Transverse colon (tissue), 4 donors: ENCODE measurements around the gene SLC37A1. TPM values are rescaled to one million over a fixed set of nuclear protein-coding genes. Genes with fewer than 3 reads are reported as not detected.

ENCODE experiments used
- DNase-seq: peaks from one replicate; pipeline ENCODE4 v3.0.0-alpha.2; 2019
- H3K27ac ChIP-seq, 4 donors: fragments of 200-600 bp; sonication (generic); 2 replicates each; pipeline ENCODE4 v1.5.1; 2016 to 2018; ENCODE audit warnings: inconsistent platforms in 4 of 4
- H3K27me3 ChIP-seq: fragments of 200-600 bp; sonication (generic); 2 replicates; pipeline ENCODE4 v1.5.1; 2017; ENCODE audit warnings: inconsistent platforms
- H3K36me3 ChIP-seq, 4 donors: fragments of 200-600 bp; sonication (generic); 2 replicates each; pipeline ENCODE4 v1.5.1; 2017 to 2019; ENCODE audit warnings: inconsistent platforms in 4 of 4
- H3K4me1 ChIP-seq, 4 donors: fragments of 200-600 bp; sonication (generic); 2 replicates each; pipeline ENCODE4 v1.5.1; 2017 to 2020; ENCODE audit warnings: inconsistent platforms in 4 of 4
- H3K4me3 ChIP-seq, 4 donors: fragments of 200-600 bp; sonication (generic); 1 replicate in 1 of 4; 2 replicates in 3 of 4; pipeline versions ENCODE4 v1.5.1 to v1.6.1; 2017 to 2019; ENCODE audit warnings: inconsistent platforms in 4 of 4
- H3K9me3 ChIP-seq, 2 donors: fragments of 200-600 bp; sonication (generic); 2 replicates each; pipeline ENCODE4 v1.5.1; 2017 to 2019; ENCODE audit warnings: inconsistent platforms in 2 of 2
- EP300 ChIP-seq: sonication (generic); formaldehyde crosslinking; IDR thresholded peaks from one replicate; pipeline ENCODE4 v1.6.1; 2017; ENCODE audit warnings: antibody characterized with exemption, low read depth
- POLR2A ChIP-seq: fragments of 450-650 bp; IDR thresholded peaks from one replicate; pipeline ENCODE4 v1.6.1; 2016; ENCODE audit warnings: antibody characterized with exemption, mild to moderate bottlenecking, moderate library complexity
- POLR2AphosphoS5 ChIP-seq, 3 donors: sonication (generic); formaldehyde crosslinking; IDR thresholded peaks; one replicate each; pipeline ENCODE4 v1.6.1; 2016; ENCODE audit warnings: antibody characterized with exemption in 3 of 3
- WGBS, 2 donors: methylation state at CpG; one replicate each; pipeline ENCODE4 v1.1.5; 2018; ENCODE audit warnings: low coverage in 1 of 2; 5-methylcytosine and 5-hydroxymethylcytosine counted together
- in situ Hi-C, 4 donors: fragments of 200-750 bp; cut with MboI; loops; one replicate each; pipeline versions ENCODE4 v1.15.0 to v1.15.1; 2017; ENCODE audit warnings: low sequenced_read_pairs in 3 of 4, low pct_ligation_motif_present in 1 of 4, low pct_unique_long_range_greater_than_20kb in 1 of 4
- intact Hi-C: fragments of 100-400 bp; cut with DNase I; formaldehyde crosslinking; loops from one replicate; pipeline ENCODE4 v1.15.1; 2023; ENCODE audit warnings: low total_unique reads
- total RNA-seq, 4 donors: library from RNA; depleted of rRNA; stranded (reverse); fragments of >200 nt; gene quantifications; one replicate each; pipeline ENCODE4 v1.1.0, GENCODE V29; 2016
- TF ChIP-seq, protein P1 (sequence below), 5 experiments: fragments of 200-600 bp in 3 of 5; fragments of 450-650 bp in 2 of 5; sonication (generic) in 3 of 5; IDR thresholded peaks; 1 replicate in 2 of 5; 2 replicates in 3 of 5; pipeline ENCODE4 v1.5.1; 2016 to 2017; ENCODE audit warnings: antibody characterized with exemption in 5 of 5, inconsistent platforms in 3 of 5, mild to moderate bottlenecking in 2 of 5, moderate library complexity in 1 of 5

The SLC37A1 gene
- total RNA-seq, 4 donors from 2014 or later, result 80.8 to 139 (median 117) TPM

DNA sequence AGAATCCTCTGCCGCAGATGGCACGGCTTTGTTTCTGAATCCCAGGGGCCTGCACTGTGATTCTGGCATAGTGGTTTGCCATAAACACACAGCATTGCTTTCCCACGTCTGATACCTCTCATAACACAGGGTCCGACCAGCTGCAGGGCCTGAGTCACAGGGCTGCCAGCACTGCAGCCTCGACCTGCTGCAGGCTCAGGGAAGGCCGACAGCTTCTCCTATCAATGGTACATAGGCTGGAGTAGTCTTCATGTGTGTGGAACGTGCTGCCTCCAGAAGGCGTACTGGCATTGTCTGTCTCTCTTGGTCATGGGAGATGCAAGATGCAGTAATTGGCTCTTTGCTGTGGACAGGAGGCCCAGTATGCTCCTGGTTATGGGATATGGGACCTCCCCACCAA is 86.3 kb downstream of the SLC37A1 start:
- no peak overlapping the region for H3K4me3 ChIP-seq
- intact Hi-C loops, result no loop called here
- no peak for DNase-seq

DNA sequence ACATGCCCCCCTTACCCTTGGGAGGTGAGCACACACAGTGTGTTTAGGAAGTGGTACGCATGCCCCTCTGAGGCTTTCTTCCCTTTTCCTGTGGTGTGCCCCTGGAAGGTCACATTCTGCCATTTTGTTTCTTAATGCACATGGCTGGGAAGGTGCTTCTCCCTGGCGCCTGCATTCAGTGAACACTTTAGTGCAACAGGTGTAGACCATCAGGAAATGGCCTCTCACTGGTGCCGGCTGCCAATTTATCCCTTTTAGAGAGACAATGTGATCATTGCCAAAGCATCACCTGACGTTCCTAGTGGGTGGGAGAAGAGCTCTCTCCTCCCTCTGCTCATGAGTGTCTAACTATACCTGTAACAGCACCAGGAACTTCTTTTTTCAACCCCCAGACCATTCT is 88.0 kb downstream of the SLC37A1 start:
- WGBS, 2 donors, result 88% methylated on average over 4 of the region's 4 CpGs; no CpG with 5 or more reads in 1 of the 2 donors
- TF ChIP-seq EP300 (no peak), POLR2AphosphoS5 (IDR thresholded peaks at IDR 0.05) (no peak), POLR2A (no peak)
- TF ChIP-seq, protein P1, sequence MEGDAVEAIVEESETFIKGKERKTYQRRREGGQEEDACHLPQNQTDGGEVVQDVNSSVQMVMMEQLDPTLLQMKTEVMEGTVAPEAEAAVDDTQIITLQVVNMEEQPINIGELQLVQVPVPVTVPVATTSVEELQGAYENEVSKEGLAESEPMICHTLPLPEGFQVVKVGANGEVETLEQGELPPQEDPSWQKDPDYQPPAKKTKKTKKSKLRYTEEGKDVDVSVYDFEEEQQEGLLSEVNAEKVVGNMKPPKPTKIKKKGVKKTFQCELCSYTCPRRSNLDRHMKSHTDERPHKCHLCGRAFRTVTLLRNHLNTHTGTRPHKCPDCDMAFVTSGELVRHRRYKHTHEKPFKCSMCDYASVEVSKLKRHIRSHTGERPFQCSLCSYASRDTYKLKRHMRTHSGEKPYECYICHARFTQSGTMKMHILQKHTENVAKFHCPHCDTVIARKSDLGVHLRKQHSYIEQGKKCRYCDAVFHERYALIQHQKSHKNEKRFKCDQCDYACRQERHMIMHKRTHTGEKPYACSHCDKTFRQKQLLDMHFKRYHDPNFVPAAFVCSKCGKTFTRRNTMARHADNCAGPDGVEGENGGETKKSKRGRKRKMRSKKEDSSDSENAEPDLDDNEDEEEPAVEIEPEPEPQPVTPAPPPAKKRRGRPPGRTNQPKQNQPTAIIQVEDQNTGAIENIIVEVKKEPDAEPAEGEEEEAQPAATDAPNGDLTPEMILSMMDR (IDR thresholded peaks at IDR 0.05), result no peak
- intact Hi-C loops (no loop called here), in situ Hi-C loops (no loop called here)
- Histone ChIP-seq H3K4me3 (no peak overlapping the region), H3K27me3 (no peaks in the 10 kb centered on the region), H3K9me3 (peaks cover 14 to 19% of the 10 kb centered on the region in 2 donors), H3K27ac (no peak overlapping the region), H3K4me1 (no peaks in the 10 kb centered on the region), H3K36me3 (no peaks in the 10 kb centered on the region)
- no peak for DNase-seq

More for the DNA sequence above, 86.3 kb downstream of the SLC37A1 start:
- TF ChIP-seq, protein P1 (IDR thresholded peaks at IDR 0.05), result no peak
- TF ChIP-seq EP300, result no peak
- no peak for TF ChIP-seq POLR2AphosphoS5 (IDR thresholded peaks at IDR 0.05)
- Histone ChIP-seq H3K27ac (no peak overlapping the region), H3K9me3 (peaks cover 6 to 9% of the 10 kb centered on the region in 2 donors), H3K36me3 (no peaks in the 10 kb centered on the region), H3K4me1 (no peaks in the 10 kb centered on the region), H3K27me3 (no peaks in the 10 kb centered on the region)
- WGBS, 2 donors, result 80% methylated on average over 5 of the region's 8 CpGs; no CpG with 5 or more reads in 1 of the 2 donors
- in situ Hi-C loops, result loop anchor here (10.0 to 25.0 kb wide), 3 partner anchors 162 to 225 kb away; no protein-coding TSS in a partner anchor

DNA sequence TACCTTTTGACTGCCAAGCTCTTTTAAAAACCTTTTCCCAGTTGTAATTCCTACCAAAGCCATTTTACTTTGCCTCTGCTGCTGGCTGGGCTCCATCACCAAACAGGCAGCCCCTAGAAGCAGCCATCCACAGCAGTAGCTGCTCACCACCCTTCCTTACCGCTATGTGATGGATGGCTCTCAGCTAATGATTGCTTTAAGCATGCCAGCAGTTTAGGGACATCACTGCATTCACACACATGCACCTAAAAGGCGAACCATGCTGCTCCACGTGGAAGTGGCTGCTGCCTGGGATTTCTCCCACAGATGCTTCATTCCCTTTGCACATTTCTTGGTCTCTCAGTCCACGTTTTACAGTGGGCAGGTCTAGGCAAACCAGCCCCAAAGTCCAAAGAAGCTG is 93.5 kb downstream of the SLC37A1 start:
- no peaks in the 10 kb centered on the region for H3K36me3 ChIP-seq
- H3K27ac ChIP-seq, result no peak overlapping the region
- intact Hi-C loops, result no loop called here
- peaks cover 14 to 19% of the 10 kb centered on the region in 2 donors for H3K9me3 ChIP-seq
- TF ChIP-seq, protein P1 (IDR thresholded peaks at IDR 0.05), result no peak
- TF ChIP-seq EP300 (no peak), POLR2A (no peak), POLR2AphosphoS5 (IDR thresholded peaks at IDR 0.05) (no peak)
- H3K4me3 ChIP-seq, result no peak overlapping the region
- peaks cover 0 to 3% (median 0%) of the 10 kb centered on the region in 4 donors for H3K4me1 ChIP-seq
- in situ Hi-C loops, result no loop called here
- WGBS, 2 donors, result 67 to 69% methylated on average over 1 to 4 of the region's 4 CpGs
- DNase-seq, result no peak
- H3K27me3 ChIP-seq, result no peaks in the 10 kb centered on the region

DNA sequence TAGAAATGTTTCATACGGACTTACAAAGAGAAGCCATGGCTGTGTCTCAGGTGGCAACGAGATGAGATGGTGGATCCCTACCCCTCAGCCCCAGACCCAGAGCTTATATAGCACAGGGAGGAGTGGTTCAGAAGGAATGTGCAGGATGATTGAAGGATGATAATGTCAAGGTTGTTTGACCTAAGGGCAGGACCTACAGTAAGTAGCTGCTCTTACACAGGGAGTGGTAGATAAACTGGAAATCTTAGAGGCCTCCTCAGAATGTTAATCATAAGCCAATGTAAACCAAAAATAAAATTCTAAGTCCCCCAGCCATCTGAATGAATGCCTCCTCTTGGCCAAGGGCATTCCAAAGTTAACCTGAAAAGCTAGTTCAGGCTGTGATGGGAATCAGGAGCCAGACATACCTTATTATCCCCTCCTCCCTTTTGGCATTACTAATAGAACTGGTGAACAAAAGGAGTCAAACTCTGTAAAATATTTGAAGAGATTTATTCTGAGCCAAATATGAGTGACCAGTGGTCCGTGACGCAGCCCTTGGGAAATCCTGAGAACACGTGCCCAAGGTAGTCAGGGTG is 94.0 kb downstream of the SLC37A1 start:
- DNase-seq, result no peak
- in situ Hi-C loops, result no loop called here
- intact Hi-C loops, result no loop called here

More for the DNA sequence above, 94.0 kb downstream of the SLC37A1 start:
- WGBS, 2 donors, result 77 to 80% methylated on average over 4 to 5 of the region's 5 CpGs
- Histone ChIP-seq H3K4me1 (peaks cover 0 to 3% (median 0%) of the 10 kb centered on the region in 4 donors), H3K27me3 (no peaks in the 10 kb centered on the region), H3K36me3 (no peaks in the 10 kb centered on the region), H3K9me3 (peaks cover 17 to 19% of the 10 kb centered on the region in 2 donors), H3K27ac (no peak overlapping the region), H3K4me3 (no peak overlapping the region)
- TF ChIP-seq POLR2A (no peak), EP300 (no peak), POLR2AphosphoS5 (IDR thresholded peaks at IDR 0.05) (no peak)
- TF ChIP-seq, protein P1 (IDR thresholded peaks at IDR 0.05), result no peak
